B cell (primary cell): ENCODE measurements around the gene DMXL1. TPM values are rescaled to one million over a fixed set of nuclear protein-coding genes. Genes with fewer than 3 reads are reported as not detected.

Experiments used
- ATAC-seq: fragments of 200-7000 bp; cut with Tn5 transposase; one replicate; pipeline ENCODE4 v1.10.0; 2021; ENCODE audit warnings: low read depth, mild to moderate bottlenecking, moderate number of reproducible peaks, moderate library complexity
- CTCF ChIA-PET: fragments of 350-600 bp; sonication (Branson Sonifier 250); formaldehyde crosslinking; loops from one replicate; lab custom pipeline; 2021; ENCODE audit warnings: antibody characterized with exemption, inconsistent platforms; lab: Charles Lee
- POLR2A ChIA-PET: fragments of 350-600 bp; sonication (Branson Sonifier 250); formaldehyde crosslinking; loops from one replicate; lab custom pipeline; 2021; ENCODE audit warnings: antibody characterized with exemption; lab: Charles Lee
- DNase-seq: peaks from one replicate; pipeline ENCODE4 v3.0.0; 2013
- H2AFZ ChIP-seq: 2 replicates; pipeline ENCODE4 v1.6.1; 2012; ENCODE audit warnings: mild to moderate bottlenecking, low read depth, low read length; ENCODE audit not compliant: insufficient read depth, poor library complexity, severe bottlenecking
- H3K27ac ChIP-seq, 2 donors: 1 replicate in 1 of 2; 2 replicates in 1 of 2; pipeline ENCODE4 v1.5.1; 2012 to 2013; ENCODE audit warnings: low read length in 2 of 2, mild to moderate bottlenecking in 2 of 2, moderate library complexity in 1 of 2
- H3K27me3 ChIP-seq, 4 experiments: fragments of 200-600 bp in 1 of 4; sonication (generic) in 1 of 4; replicated peaks in 1 of 4; 1 replicate in 2 of 4; 2 replicates in 2 of 4; pipeline versions ENCODE4 v1.6.1 to v1.7.0; 2013 to 2016; ENCODE audit warnings: low read length in 3 of 4, mild to moderate bottlenecking in 2 of 4, mixed read lengths in 1 of 4, moderate library complexity in 1 of 4; ENCODE audit not compliant: insufficient read depth in 4 of 4, control insufficient read depth in 3 of 4; ENCODE audit errors: control extremely low read depth in 1 of 4
- H3K36me3 ChIP-seq, 2 experiments: replicated peaks in 1 of 2; 1 replicate in 1 of 2; 2 replicates in 1 of 2; pipeline versions ENCODE4 v1.6.1 to v1.7.1; 2013; ENCODE audit warnings: low read length in 1 of 2; ENCODE audit not compliant: insufficient read depth in 2 of 2, control insufficient read depth in 1 of 2; ENCODE audit errors: control extremely low read depth in 1 of 2, extremely low read depth in 1 of 2
- H3K4me1 ChIP-seq, 2 donors: fragments of 200-600 bp in 1 of 2; sonication (generic) in 1 of 2; 1 replicate in 1 of 2; 2 replicates in 1 of 2; pipeline versions ENCODE4 v1.5.1 to v1.6.1; 2013 to 2017; ENCODE audit warnings: low read length in 2 of 2; ENCODE audit not compliant: control insufficient read depth in 2 of 2, insufficient read depth in 2 of 2
- H3K4me2 ChIP-seq: replicated peaks from 2 replicates; pipeline ENCODE3; 2012; ENCODE audit warnings: mild to moderate bottlenecking, low read depth, low read length; ENCODE audit not compliant: poor library complexity, severe bottlenecking
- H3K4me3 ChIP-seq, 5 experiments: fragments of 200-600 bp in 1 of 5; sonication (generic) in 1 of 5; 1 replicate in 3 of 5; 2 replicates in 2 of 5; pipeline versions ENCODE4 v1.5.1 to v1.7.0; 2011 to 2016; ENCODE audit warnings: low read length in 4 of 5, mild to moderate bottlenecking in 4 of 5, low read depth in 2 of 5, control low read depth in 1 of 5, moderate library complexity in 1 of 5; ENCODE audit not compliant: insufficient read depth in 1 of 5; ENCODE audit errors: control extremely low read depth in 1 of 5, extremely low read depth in 1 of 5
- H3K79me2 ChIP-seq: fragments of 200-600 bp; sonication (generic); one replicate; pipeline ENCODE4 v1.6.0; 2016; ENCODE audit warnings: low read length; ENCODE audit not compliant: control insufficient read depth, insufficient read depth
- H3K9ac ChIP-seq: fragments of 200-600 bp; sonication (generic); 2 replicates; pipeline ENCODE4 v1.6.1; 2017; ENCODE audit warnings: mild to moderate bottlenecking, low read length, moderate library complexity
- H3K9me3 ChIP-seq, 3 donors: one replicate each; pipeline versions ENCODE4 v1.6.1 to v1.7.1; 2013; ENCODE audit warnings: low read length in 2 of 3; ENCODE audit not compliant: control insufficient read depth in 2 of 3, insufficient read depth in 1 of 3; ENCODE audit errors: control extremely low read depth in 1 of 3
- H4K20me1 ChIP-seq: 2 replicates; pipeline ENCODE4 v1.6.0; 2012; ENCODE audit warnings: mild to moderate bottlenecking, low read length; ENCODE audit not compliant: insufficient read depth, control insufficient read depth, poor library complexity, severe bottlenecking
- H3K27ac Mint-ChIP-seq: one replicate; pipeline ENCODE4 v1.8.0; 2021; ENCODE audit warnings: mixed read lengths
- H3K27me3 Mint-ChIP-seq: one replicate; pipeline ENCODE4 v1.8.0; 2021; ENCODE audit warnings: mixed read lengths
- H3K4me1 Mint-ChIP-seq: one replicate; pipeline ENCODE4 v1.8.0; 2021; ENCODE audit warnings: mixed read lengths
- H3K4me3 Mint-ChIP-seq: one replicate; pipeline ENCODE4 v1.8.0; 2021; ENCODE audit warnings: mixed read lengths
- H3K9me3 Mint-ChIP-seq: one replicate; pipeline ENCODE4 v1.8.0; 2022; ENCODE audit warnings: mixed read lengths; ENCODE audit not compliant: insufficient read depth
- CTCF ChIP-seq: fragments of 200-600 bp; IDR thresholded peaks from one replicate; pipeline ENCODE4 v1.8.0; 2022; ENCODE audit warnings: antibody characterized with exemption, mild to moderate bottlenecking
- EZH2 ChIP-seq: IDR thresholded peaks from 2 replicates; pipeline ENCODE4 v1.6.1; 2012; ENCODE audit warnings: borderline replicate concordance, low read depth, mild to moderate bottlenecking, moderate library complexity, low read length; ENCODE audit not compliant: insufficient read depth, poor library complexity, severe bottlenecking
- WGBS: methylation state at CpG from one replicate; pipeline ENCODE4 v1.1.5; 2013; ENCODE audit warnings: missing lambda C conversion rate; ENCODE audit not compliant: insufficient coverage; 5-methylcytosine and 5-hydroxymethylcytosine counted together
- intact Hi-C: fragments of 100-400 bp; cut with micrococcal nuclease; formaldehyde crosslinking; loops from one replicate; pipeline ENCODE4 v1.10.0; 2022
- polyA plus RNA-seq: library from polyadenylated mRNA; depleted of rRNA; stranded (reverse); fragments of >200 nt; gene quantifications from 2 replicates; pipeline ENCODE4 v1.2.3, GENCODE V29; 2012
- total RNA-seq, 2 donors: library from RNA; stranded (reverse); fragments of 120-200 nt in 1 of 2; gene quantifications; 1 replicate in 1 of 2; 2 replicates in 1 of 2; pipeline versions ENCODE4 v1.2.3 to v1.2.4, GENCODE V29; 2013 to 2022

The DMXL1 gene
- total and polyA plus RNA-seq, 2 donors (not counting 1 experiment from before 2014, with no cell fraction given), result 37.9 to 129 TPM

GRCh38 chr5:119117237-119117636 is 46.4 kb downstream of the DMXL1 start:
- no peaks in the 10 kb centered on the region for H3K27me3 Mint-ChIP-seq
- no peaks in the 10 kb centered on the region for H3K9me3 Mint-ChIP-seq
- H3K4me1 Mint-ChIP-seq, result peaks cover 6% of the 10 kb centered on the region
- no peaks in the 10 kb centered on the region for H3K27me3 ChIP-seq
- H4K20me1 ChIP-seq, result no peaks in the 10 kb centered on the region
- H3K9ac ChIP-seq, result no peak overlapping the region
- 100% methylated on average over 1 of the region's 2 CpGs for WGBS
- no peak overlapping the region for H3K4me3 Mint-ChIP-seq
- no peak overlapping the region for H3K4me3 ChIP-seq
- H3K27ac Mint-ChIP-seq, result peak overlapping the region; percentile 68
- POLR2A ChIA-PET, result no interaction called here
- CTCF ChIA-PET, result interaction anchor here (2.7 kb wide), 1 partner anchor 129 kb away, joined by 14 read pairs; the partner anchor contains the start of gene DTWD2
- H3K4me2 ChIP-seq, result no peak overlapping the region
- peaks cover 0 to under 1% (median 0%) of the 10 kb centered on the region in 3 donors for H3K9me3 ChIP-seq
- H3K36me3 ChIP-seq, result peaks cover 18 to 60% of the 10 kb centered on the region in 2 experiments
- intact Hi-C loops, result no loop called here
- H2AFZ ChIP-seq, result no peak overlapping the region
- peaks cover 18% of the 10 kb centered on the region for H3K79me2 ChIP-seq
- DNase-seq, result no peak
- no peak for ATAC-seq
- TF ChIP-seq CTCF (no peak), EZH2 (no peak)
- H3K27ac ChIP-seq, result peak overlapping the region in 1 of 2 donors; percentile 59
- H3K4me1 ChIP-seq, result no peaks in the 10 kb centered on the region

DNA sequence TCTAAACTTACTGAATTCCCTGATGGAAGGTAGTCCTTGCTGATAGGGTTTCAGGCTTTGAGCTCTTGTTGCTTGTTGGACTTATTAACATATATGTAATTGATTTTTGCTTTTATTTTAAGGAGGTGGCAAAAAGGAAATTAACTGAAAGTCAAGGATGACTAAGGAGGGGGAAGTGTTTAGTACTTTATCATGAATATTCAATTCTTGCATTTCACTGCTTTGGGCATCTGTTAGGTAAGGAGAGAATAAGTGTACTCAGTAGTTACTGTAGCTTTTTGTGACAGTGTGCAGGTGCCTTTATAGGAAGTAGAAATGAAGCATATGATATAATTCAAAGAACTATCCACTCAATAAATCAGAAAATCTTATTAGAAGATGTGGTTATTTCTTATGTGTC is 47.1 kb downstream of the DMXL1 start:
- Histone ChIP-seq H3K27ac (peak overlapping the region in 1 of 2 donors; percentile 59), H3K4me3 (no peak overlapping the region), H3K4me1 (no peaks in the 10 kb centered on the region), H3K9me3 (peaks cover 0 to 7% (median 0%) of the 10 kb centered on the region in 3 donors), H4K20me1 (no peaks in the 10 kb centered on the region), H3K79me2 (peaks cover 18% of the 10 kb centered on the region), H3K36me3 (peaks cover 16 to 60% of the 10 kb centered on the region in 2 experiments), H3K4me2 (no peak overlapping the region), H3K27me3 (no peaks in the 10 kb centered on the region), H2AFZ (no peak overlapping the region), H3K9ac (no peak overlapping the region)
- H3K27me3 Mint-ChIP-seq, result no peaks in the 10 kb centered on the region
- no peak for TF ChIP-seq CTCF
- no peak for TF ChIP-seq EZH2
- H3K4me1 Mint-ChIP-seq, result peaks cover 5% of the 10 kb centered on the region
- ChIA-PET CTCF (interaction anchor here (2.7 kb wide), 1 partner anchor 129 kb away, joined by 14 read pairs; the partner anchor contains the start of gene DTWD2), POLR2A (no interaction called here)
- DNase-seq (no peak), ATAC-seq (no peak)
- intact Hi-C loops, result no loop called here
- no peak overlapping the region for H3K27ac Mint-ChIP-seq
- no peak overlapping the region for H3K4me3 Mint-ChIP-seq
- no peaks in the 10 kb centered on the region for H3K9me3 Mint-ChIP-seq
